MCF 10A (cell line): ENCODE measurements around the gene CHM. TPM values are rescaled to one million over a fixed set of nuclear protein-coding genes. Genes with fewer than 3 reads are reported as not detected.
"Not testable (repeated sequence)": the region's sequence is repeated elsewhere in the genome, so short reads cannot be mapped to it uniquely, and the experiment has no call there.

Experiments
- BruUV-seq: library from RNA; stranded (reverse); fragments of 400-500 nt; replicated peaks from 2 replicates; lab custom pipeline; 2021; lab: Mats Ljungman, UMichigan
- CTCF ChIA-PET: fragments of 300-600 bp; sonication (Branson Sonifier 250); formaldehyde crosslinking; extraction: SDS; loops from one replicate; lab custom pipeline; 2021; ENCODE audit warnings: antibody characterized with exemption, inconsistent platforms; lab: Yijun Ruan, JAX
- POLR2A ChIA-PET: fragments of 300-600, 350-650 bp; sonication (Branson Sonifier 250); formaldehyde crosslinking; extraction: SDS; loops from one replicate; lab custom pipeline; 2020; ENCODE audit warnings: antibody characterized with exemption, inconsistent platforms; lab: Yijun Ruan, JAX
- DNase-seq: peaks from one replicate; pipeline ENCODE4 v3.0.0-alpha.2; 2018; ENCODE audit not compliant: unreplicated experiment
- H3K27ac Mint-ChIP-seq: one replicate; pipeline ENCODE4 v1.8.0; 2022; ENCODE audit warnings: mild to moderate bottlenecking, low read depth, mixed read lengths; ENCODE audit not compliant: unreplicated experiment
- H3K27me3 Mint-ChIP-seq: one replicate; pipeline ENCODE4 v1.8.0; 2022; ENCODE audit warnings: mixed read lengths; ENCODE audit not compliant: insufficient read depth, unreplicated experiment
- H3K36me3 Mint-ChIP-seq: one replicate; pipeline ENCODE4 v1.8.0; 2022; ENCODE audit warnings: mild to moderate bottlenecking, moderate library complexity, mixed read lengths; ENCODE audit not compliant: insufficient read depth, unreplicated experiment
- H3K4me1 Mint-ChIP-seq: one replicate; pipeline ENCODE4 v1.8.0; 2022; ENCODE audit warnings: mixed read lengths; ENCODE audit not compliant: insufficient read depth, unreplicated experiment
- H3K4me3 Mint-ChIP-seq: one replicate; pipeline ENCODE4 v1.8.0; 2022; ENCODE audit warnings: mild to moderate bottlenecking, moderate library complexity, mixed read lengths; ENCODE audit not compliant: unreplicated experiment
- H3K9me3 Mint-ChIP-seq: one replicate; pipeline ENCODE4 v1.8.0; 2022; ENCODE audit warnings: mixed read lengths; ENCODE audit not compliant: unreplicated experiment
- intact Hi-C: fragments of 100-400 bp; cut with micrococcal nuclease; formaldehyde crosslinking; loops from 2 replicates; pipeline ENCODE4 v1.14.1; 2022
- total RNA-seq: library from RNA; stranded (reverse); gene quantifications from 2 replicates; pipeline ENCODE4 v1.2.3, GENCODE V29; 2022
- TF ChIP-seq, protein P1 (sequence below): fragments of 200-600 bp; IDR thresholded peaks from one replicate; pipeline ENCODE4 v1.8.0; 2022; ENCODE audit warnings: antibody characterized with exemption, mild to moderate bottlenecking; ENCODE audit not compliant: unreplicated experiment

Gene CHM
- total RNA-seq, 1 experiment from 2014 or later = 38.1 TPM

DNA sequence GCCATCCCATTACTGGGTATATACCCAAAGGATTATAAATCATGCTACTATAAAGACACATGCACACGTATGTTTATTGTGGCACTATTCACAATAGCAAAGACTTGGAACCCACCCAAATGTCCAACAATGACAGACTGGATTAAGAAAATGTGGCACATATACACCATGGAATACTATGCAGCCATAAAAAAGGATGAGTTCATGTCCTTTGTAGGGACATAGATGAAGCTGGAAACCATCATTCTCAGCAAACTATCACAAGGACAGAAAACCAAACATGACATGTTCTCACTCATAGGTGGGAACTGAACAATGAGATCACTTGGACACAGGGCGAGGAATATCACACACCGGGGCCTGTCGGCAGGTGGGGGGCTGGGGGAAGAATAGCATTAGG lies 39.5 kb downstream of the CHM start:
- H3K36me3 Mint-ChIP-seq, H3K27ac Mint-ChIP-seq, H3K4me3 Mint-ChIP-seq, DNase-seq, CTCF ChIA-PET, POLR2A ChIA-PET, H3K27me3 Mint-ChIP-seq, BruUV-seq, intact Hi-C loops, H3K9me3 Mint-ChIP-seq: not testable (repeated sequence)
- H3K4me1 Mint-ChIP-seq = peaks cover 12% of the 10 kb centered on the region

DNA sequence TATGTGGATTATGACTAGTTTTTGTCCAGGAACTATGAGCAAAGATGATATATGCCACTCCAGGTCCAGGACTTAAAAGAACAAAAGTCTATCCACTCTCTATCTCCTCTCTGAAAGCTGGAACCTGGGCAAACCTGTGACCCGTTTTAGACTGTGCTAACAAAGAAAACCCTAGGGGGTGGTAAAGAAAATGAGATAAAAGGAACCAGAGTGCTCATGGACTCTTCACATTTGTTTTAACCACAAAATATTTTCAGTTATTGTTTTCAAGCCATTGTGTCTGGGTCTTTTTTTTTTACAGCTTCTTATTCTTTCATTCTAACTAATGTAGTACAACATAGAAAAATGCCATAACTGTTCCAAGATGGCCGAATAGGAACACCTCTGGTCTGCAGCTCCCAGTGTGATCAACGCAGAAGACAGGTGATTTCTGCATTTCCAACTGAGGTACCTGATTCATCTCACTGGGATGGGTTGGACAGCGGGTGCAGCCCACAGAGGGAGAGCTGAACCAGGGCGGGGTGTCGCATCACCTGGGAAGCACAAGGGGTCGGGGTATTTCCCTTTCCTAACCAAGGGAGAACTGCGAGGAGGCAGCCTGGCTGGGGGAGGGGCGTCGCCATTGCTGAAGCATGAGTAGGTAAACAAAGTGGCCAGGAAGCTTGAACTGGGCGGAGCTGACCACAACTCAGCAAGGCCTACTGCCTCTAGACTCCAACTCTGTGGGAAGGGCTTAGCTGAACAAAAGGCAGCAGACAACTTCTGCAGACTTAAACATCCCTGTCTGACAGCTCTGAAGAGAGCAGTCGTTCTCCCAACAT lies 45.1 kb downstream of the CHM start:
- POLR2A ChIA-PET = no interaction called here
- Mint-ChIP-seq H3K36me3 (no peaks in the 10 kb centered on the region), H3K27me3 (no peaks in the 10 kb centered on the region), H3K4me3 (no peak overlapping the region), H3K4me1 (peaks cover 18% of the 10 kb centered on the region), H3K9me3 (no peaks in the 10 kb centered on the region), H3K27ac (no peak overlapping the region)
- TF ChIP-seq, protein P1, sequence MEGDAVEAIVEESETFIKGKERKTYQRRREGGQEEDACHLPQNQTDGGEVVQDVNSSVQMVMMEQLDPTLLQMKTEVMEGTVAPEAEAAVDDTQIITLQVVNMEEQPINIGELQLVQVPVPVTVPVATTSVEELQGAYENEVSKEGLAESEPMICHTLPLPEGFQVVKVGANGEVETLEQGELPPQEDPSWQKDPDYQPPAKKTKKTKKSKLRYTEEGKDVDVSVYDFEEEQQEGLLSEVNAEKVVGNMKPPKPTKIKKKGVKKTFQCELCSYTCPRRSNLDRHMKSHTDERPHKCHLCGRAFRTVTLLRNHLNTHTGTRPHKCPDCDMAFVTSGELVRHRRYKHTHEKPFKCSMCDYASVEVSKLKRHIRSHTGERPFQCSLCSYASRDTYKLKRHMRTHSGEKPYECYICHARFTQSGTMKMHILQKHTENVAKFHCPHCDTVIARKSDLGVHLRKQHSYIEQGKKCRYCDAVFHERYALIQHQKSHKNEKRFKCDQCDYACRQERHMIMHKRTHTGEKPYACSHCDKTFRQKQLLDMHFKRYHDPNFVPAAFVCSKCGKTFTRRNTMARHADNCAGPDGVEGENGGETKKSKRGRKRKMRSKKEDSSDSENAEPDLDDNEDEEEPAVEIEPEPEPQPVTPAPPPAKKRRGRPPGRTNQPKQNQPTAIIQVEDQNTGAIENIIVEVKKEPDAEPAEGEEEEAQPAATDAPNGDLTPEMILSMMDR = no peak
- DNase-seq = peak; percentile 43
- CTCF ChIA-PET = interaction anchor here (0.6 kb wide), 1 partner anchor 1298 kb away, joined by 3 read pairs; no protein-coding TSS in a partner anchor
- intact Hi-C loops = no loop called here
- no TSS peak for BruUV-seq

DNA sequence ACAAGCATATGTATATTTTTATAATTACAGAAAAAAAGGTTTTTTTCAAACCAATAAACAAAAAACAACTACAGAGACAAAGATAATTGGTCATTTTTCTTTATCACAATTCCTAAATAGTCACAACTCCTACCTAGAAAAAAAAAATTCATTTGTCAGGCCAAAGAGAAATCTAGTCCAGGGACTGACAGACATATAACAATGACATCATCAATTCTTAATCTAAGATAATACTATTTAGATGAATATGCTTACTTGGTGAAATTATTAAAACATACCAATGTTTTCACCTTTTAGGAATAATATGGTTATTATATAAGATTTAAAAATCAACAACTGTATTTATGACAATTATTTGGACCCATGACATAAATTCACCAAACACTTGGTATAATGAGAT lies 48.4 kb downstream of the CHM start:
- DNase-seq = no peak
- ChIA-PET CTCF (no interaction called here), POLR2A (no interaction called here)
- H3K27me3 Mint-ChIP-seq = no peaks in the 10 kb centered on the region
- no peaks in the 10 kb centered on the region for H3K36me3 Mint-ChIP-seq
- no peak overlapping the region for H3K27ac Mint-ChIP-seq
- H3K4me3 Mint-ChIP-seq = no peak overlapping the region
- H3K4me1 Mint-ChIP-seq = peaks cover 12% of the 10 kb centered on the region
- TF ChIP-seq, protein P1 = no peak
- intact Hi-C loops = no loop called here
- BruUV-seq = no TSS peak
- H3K9me3 Mint-ChIP-seq = no peaks in the 10 kb centered on the region

DNA sequence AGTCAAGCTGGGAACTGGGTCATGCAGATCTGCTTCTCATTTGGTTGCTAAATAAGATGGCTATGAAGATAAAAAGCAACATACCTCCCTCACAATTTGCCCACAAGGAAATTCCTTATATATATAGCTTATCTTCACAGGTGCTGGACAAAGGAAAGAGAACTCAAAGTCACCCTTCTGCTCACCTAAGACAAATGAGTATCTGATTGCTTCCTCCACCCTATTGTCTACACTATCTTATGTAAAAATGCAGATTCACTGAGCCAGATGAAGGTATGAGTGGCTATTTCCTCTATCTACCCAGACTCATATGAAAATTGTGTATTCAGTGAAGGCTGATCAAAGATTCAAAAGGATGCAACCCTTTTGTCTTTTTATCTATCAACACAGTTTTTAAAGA lies 50.8 kb downstream of the CHM start:
- H3K4me3 Mint-ChIP-seq = no peak overlapping the region
- intact Hi-C loops = no loop called here
- peaks cover 20% of the 10 kb centered on the region for H3K4me1 Mint-ChIP-seq
- no peaks in the 10 kb centered on the region for H3K27me3 Mint-ChIP-seq
- H3K27ac Mint-ChIP-seq = no peak overlapping the region
- H3K36me3 Mint-ChIP-seq = no peaks in the 10 kb centered on the region
- DNase-seq = no peak
- H3K9me3 Mint-ChIP-seq = no peaks in the 10 kb centered on the region
- BruUV-seq = no TSS peak
- POLR2A ChIA-PET = no interaction called here
- TF ChIP-seq, protein P1 = no peak
- CTCF ChIA-PET = interaction anchor here (1.5 kb wide), 1 partner anchor 11 kb away, joined by 4 read pairs; no protein-coding TSS in a partner anchor
